Measurements from ENCODE around the gene CDIP1. TPM values are rescaled to one million over a fixed set of nuclear protein-coding genes. Genes with fewer than 3 reads are reported as not detected.

CDIP1 gene
- total RNA-seq, 1 donor from 2014 or later = 6.0 TPM

DNA sequence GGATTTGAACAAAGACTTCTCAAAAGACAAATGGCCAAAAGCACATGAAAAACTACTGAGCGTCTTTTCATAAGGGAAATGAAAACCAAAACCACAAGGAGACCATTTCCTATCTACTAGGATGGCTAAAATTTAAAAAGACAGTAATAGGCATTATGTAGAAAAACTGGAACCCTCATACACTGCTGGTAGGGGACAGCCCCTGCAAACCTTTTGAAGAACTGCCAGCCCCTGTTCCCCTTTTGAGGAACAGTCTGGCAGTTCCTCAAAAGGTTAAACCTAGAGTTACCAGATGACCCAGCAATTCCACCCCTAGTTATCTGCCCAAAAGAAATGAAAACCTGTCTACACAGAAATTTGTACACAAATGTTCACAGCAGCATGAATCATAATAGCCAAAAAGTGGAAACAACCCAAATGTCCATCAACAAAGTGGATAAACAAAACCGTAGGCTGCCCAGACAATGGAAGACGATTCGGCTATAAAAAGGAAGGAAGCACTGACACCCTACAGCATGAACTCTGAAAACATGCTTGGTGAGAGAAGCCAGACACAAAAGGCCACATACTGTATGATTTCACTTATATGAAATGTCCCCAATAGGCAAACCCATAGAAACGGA is 22.9 kb downstream of the CDIP1 start:
- peak; percentile 87 to 90 for DNase-seq (ENCODE audit: low read depth in 2 of 2)

DNA sequence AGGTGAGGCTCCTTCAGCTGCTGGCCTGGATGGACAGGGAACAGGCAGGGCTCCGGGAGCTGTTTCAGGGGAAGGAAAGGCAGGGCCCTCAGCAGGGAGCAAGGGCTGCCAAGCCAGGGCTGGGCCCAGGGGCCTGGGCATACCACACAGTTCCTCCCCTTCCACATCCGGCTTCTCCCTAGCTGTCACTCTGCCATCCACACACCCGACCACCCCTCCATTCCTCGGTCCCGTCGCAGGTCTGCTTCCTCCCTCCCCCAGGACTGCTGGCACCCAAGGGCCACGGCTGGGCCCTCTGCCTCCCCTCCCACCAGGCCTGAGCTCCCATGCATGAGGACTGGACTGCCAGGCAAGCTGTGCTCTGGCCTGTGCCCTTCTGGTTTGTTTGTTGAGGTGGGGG is 24.0 kb downstream of the CDIP1 start:
- no peak for DNase-seq (ENCODE audit: low read depth in 2 of 2)

DNA sequence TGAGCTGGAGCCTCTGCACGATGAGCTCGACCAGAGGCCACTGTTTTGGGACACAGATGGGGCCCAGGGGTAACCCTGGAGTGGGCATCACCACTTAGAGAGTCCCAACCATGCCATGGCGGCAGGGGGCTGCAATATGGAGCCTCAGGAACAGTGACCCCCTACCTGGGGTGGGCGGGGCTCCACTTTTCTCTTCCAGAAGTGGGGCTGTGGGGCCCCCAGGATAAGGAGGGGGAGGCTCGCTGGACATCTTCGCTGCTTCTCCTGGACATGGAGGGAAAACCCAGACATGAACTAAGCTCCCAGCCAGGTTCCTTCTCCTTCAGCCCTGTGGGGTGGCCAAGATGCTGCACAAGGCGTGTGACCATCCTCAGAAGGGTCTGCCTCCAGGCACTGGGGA is 24.7 kb downstream of the CDIP1 start:
- no peak for DNase-seq (ENCODE audit: low read depth in 2 of 2)

DNA sequence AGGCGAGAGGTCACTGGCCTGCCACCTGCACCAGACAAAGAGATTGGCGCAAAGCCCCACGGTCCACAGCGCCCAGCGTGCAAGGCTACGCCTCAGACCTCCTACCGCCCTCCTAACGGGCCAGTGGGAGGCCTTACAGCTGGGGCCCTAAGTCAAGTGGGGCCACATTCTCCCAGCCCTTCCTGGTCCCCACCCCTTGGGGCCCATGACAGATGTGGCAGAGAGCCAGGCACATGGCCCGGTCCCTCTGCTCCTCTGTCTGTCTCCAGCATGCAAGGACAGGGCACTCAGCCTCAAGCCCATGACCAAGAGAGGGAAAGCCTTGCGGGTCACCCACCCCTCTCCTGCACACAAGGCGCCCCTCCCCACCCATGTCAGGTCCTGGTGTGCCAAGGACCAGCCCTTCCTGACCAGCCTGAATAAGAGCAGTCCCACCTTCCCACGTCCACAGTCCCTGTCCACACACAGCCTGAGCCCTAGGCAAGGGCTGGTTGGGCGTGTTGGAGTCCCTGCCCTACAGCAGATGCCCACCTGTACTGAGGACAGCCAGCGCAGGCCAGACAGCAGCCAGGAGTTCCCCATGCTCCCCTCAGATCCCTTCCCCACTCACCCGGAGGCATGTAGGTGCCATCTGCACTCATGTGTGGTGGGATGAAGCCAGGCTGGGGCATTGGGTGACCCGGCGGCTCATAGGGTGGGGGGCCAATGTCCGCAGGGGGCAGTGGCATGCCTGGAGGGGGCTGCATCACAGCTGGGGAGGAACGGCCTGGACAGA is 25.3 kb downstream of the CDIP1 start:
- no peak for DNase-seq (ENCODE audit: low read depth in 2 of 2)

DNA sequence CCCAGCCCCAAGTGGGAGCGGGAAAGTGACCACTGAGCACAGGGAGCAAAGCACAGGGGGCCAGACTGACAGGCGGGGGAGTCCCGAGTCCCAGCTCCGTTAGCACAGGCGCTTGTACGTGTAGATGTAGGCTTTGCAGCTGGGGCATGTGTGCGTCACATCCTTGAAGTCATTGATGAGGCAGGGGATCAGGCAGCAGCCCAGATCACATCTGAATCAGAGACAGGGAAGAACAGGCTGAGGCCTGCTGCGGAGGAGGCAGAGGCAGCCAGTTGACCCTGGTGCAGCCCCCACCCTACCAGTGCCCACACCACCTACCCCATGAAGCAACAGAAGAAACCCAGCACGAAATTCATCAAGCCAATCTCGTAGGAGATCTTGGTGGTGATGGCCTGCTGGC is 26.1 kb downstream of the CDIP1 start:
- DNase-seq (ENCODE audit: low read depth in 2 of 2) = no peak

DNA sequence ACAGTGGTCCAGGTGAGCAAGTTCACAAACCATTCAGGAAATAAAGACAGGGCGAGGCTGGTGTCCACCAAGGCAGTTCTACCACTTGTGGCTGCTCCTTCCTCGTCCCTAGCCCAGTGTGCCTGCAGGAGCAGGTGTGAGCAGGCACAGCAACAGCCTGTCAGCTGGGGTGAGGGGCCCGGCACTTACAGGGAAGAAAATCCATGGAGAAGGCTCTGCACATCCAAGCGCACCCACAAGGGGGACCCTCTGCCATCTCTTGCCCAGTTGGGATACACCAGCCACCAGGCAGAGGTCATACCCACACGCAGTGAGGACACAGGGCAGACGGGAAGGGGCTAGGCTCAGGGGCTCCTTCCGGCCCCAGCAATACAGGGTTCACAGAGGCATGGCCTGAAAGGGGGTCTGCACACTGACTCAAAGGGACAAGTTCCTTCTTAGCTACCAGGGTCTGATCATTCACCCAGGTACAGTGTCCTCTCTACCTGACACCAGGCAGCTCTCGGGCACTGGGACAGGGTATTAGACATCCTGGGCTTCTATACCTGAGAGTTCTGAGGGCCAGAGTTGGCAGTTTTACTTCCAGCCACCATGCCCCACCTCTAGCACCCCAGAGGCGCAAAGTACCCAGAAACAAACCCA is 27.0 kb downstream of the CDIP1 start:
- DNase-seq (ENCODE audit: low read depth in 2 of 2) = peak; percentile 58 to 71

DNA sequence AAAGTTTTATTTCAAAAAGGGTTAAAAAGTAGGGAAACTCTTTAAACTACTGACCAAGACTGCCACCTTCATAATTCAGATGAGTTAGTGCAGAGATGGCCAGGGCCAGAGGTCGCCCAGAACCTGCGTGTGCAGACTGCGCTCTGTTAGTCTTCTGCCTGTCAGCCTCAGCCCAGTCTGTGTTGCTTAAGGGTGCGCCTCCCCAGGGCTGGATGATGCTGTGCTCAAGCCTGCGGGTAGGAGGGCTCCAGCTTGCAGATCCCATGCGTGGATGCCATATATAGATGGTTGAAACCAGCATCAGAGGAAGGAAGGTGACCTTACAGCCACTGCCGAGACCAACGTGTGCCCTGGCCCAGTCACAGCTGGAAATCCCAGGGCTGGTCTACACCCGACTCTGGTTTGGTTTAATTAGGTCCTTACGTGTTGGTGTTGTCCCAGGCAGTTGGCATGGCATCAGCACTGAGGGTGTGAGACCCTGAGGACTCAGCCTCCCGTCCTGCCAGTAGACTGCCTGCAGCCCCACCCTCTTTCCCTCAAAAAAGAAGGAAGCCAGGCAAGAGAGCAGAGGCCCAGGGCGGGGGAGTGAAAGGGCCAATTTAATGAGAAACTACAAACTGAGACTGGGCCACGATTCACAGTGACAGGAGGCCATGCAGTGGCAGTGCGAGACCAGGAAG is 27.7 kb downstream of the CDIP1 start:
- DNase-seq (ENCODE audit: low read depth in 2 of 2) = no peak

DNA sequence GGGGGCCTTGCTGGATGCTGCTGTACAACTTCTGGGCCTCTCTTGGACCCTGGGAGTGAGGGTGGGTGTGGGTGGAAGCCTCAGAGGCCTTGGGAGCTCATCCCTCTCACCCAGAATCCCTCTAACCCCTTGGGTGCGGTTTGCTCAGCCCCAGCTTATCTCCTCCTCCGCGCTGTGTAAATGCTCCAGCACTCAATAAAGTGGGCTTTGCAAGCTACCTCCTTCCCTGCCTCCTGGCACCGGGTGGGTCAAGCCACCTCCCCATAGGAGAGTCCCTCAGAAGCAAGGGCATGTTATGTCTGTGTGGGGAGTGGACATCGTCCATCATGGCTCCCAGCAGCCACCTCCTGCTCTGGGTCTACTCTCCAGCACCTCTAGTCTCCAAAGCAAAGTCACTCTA is 28.4 kb downstream of the CDIP1 start:
- no peak for DNase-seq (ENCODE audit: low read depth in 2 of 2)

DNA sequence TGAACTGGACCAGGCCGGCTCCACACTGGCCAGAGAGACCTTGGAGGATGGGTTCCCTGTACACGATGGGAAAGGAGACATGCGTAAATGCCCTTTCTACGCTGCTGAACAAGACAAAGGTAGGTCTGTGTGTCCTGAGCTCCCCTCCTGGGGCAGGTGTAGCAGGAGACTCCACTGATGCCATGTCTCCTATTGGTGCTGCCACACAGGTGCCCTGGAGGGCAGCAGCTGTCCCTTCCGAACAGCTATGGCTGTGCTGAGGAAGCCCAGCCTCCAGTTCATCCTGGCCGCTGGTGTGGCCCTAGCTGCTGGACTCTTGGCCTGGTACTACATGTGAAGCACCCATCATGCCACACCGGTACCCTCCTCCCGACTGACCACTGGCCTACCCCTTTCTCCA is 29.2 kb downstream of the CDIP1 start:
- no peak for DNase-seq (ENCODE audit: low read depth in 2 of 2)

DNA sequence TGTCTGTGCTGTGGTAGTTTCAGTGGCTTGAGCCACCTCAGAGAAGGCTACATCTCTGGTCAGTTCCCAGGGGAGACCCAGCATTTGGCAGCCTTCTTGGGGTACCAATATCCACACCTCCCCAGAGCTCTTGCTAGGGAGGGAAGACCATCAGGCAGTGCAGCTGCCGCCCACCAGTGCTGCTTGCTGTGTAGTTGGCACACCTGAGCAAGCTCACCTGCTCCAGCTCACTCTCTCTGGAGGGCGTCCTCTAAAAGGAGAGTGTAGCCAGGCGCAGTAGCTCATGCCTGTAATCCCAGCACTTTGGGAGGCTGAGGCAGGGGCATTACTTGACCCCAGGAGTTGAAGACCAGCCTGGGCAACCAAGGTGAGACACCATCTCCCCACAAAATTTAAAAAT is 29.8 kb downstream of the CDIP1 start:
- no peak for DNase-seq (ENCODE audit: low read depth in 2 of 2)

DNA sequence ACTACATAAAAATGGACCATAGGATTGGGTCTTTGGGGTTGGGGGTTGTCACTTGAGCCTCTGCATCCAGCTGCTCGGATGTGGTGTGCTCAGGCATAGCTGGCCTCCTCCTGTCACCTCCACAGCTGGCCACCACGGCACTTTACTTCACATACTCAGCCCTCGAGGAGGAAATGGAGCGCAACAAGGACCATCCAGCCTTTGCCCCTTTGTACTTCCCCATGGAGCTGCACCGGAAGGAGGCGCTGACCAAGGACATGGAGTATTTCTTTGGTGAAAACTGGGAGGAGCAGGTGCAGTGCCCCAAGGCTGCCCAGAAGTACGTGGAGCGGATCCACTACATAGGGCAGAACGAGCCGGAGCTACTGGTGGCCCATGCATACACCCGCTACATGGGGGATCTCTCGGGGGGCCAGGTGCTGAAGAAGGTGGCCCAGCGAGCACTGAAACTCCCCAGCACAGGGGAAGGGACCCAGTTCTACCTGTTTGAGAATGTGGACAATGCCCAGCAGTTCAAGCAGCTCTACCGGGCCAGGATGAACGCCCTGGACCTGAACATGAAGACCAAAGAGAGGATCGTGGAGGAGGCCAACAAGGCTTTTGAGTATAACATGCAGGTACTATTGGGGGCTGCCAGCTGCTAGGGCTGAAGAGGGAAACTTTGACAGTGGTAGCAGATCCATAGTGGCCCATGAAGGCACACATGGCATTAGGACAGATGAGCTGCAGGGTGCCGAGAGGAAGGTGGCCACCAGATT is 30.8 kb downstream of the CDIP1 start:
- DNase-seq (ENCODE audit: low read depth in 2 of 2) = no peak

DNA sequence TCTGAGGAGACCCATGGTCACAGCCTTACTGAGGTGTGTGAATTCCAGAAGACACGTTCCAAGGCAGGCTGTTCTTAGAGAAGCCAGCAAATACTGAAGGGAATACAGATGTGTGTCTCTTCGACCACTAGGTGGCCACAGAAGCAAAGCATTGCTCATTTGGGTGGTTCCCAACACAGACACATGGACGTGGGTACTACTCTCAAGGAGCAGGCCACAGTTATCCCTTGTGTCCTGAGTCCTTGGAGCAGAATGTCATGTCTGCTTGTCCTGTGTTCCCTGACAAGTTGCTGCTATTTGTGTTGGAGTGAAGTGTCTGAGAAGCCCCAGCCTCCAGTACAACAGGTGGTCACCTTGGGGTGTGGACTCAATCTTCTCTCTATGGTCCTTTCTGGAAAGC is 32.1 kb downstream of the CDIP1 start:
- peak; percentile 80 to 83 for DNase-seq (ENCODE audit: low read depth in 2 of 2)

DNA sequence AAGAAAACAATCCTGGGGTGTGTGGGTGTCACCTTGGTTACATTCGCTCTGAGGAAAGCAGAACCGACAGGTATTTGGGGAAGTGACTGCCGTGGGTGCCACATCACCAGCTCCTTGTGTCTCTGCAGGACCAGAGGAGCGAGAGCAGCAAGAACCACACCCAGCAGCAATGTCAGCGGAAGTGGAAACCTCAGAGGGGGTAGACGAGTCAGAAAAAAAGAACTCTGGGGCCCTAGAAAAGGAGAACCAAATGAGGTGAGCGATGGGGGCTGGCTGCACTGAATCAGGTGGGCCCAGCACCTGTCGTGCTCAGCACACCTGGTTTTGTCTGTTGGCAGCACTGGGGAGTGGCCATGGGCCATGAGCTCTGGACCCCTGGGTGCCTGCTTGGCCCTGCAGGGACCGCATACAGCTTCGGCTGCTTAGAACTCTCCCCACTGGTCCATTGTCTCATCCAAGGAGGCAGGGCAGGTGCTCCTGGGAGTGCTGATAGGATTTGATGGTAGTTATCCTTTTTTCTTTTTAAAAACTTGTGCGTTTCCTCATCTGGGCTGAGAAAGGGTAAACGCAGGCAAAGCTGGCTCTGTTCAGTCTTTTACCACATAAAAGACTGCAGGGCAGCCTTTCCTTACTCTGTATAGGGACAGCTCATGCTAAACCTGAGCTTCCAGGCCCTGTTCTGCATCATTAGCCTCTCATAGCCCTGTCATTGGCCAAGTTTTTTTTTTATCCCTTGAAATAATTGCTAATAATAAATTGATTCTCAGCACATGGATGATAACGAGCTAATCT is 33.0 kb downstream of the CDIP1 start:
- no peak for DNase-seq (ENCODE audit: low read depth in 2 of 2)

DNA sequence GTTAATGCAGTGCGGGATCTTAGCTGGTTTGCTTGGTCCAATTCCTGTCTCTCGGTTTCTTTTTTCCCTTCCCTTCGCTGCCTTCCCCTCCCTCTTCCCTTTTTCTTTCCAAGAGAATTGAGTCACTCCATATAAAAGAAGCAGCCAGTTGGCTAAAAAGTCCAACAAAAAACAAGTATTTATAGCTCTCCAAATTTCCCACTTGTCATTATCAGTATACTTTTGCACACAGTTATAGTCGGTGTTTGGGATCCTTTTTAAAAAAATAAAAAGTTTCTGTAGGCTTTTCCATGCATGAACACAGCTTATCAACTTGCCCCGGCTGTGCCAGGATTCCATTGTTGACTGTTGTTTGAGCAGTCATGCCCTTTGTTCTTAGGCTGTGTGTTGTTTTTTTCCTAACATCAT is 37.5 kb downstream of the CDIP1 start:
- peak; percentile 42 to 91 for DNase-seq (ENCODE audit: low read depth in 2 of 2)

DNA sequence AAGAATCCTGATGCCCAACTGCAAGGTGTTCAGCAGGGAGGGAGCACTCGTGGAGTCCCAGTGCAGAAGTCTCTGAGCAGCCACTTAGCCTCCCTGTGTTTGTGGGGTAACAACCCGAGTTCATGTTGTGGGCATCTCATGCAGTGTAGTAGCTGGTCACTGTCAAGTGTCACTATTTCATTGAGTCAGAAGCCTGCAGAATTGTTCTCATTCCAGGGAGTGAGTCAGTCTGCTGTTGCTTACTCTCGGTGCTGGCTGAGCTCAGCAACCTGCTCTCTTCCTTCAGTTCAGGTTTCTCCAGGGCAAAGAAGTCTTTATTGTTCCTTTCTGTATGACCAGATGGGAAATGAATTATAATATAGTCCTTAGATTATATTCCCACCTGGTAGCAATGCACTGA is 38.3 kb downstream of the CDIP1 start:
- peak; percentile 52 to 79 for DNase-seq (ENCODE audit: low read depth in 2 of 2)

DNA sequence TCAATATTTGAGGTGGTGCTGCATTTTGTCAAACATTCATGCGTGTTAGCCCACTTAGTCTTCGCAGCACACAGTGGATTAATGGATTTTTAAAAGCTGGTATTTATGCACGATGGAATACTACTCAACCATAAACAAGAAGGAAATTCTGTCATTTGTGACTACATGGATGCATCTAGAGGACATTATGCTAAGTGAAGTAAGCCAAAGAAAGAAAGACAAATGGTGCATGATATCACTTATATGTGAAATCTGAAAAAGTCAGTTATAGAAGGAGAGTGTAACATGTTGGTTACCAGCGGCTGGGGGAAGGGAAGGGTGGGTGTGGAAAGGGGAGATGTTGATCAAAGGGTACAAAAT is 39.4 kb downstream of the CDIP1 start:
- no peak for DNase-seq (ENCODE audit: low read depth in 2 of 2)

DNA sequence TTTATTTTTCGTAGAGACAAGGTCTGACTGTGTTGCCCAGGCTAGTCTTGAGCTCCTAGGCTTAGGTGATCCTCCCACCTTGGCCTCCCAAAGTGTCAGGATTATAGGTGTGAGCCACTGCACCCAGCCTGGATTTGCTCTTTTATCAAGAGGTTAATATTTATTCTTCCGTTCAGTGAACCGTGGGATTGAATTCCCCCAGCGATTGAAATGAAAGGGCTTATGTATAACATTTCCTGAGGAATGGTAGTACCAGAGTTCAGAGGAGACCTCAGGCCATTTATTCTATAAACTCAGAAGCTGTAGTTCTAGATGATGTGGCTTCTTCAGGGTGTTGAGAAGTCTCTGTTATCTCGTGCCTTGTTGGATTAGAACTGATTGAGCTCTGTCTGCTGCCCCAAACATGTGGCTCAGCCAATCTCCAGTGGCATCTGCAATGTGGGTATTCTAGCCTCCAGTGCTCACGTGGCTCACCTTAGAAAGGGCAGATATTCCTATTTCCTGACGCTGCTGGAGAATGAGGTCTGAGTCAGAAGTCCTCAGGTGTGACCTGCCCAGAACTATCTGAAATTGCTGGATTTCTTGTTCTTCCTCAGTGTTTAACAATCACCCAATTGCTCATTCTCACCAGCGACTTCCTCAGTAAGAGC is 39.9 kb downstream of the CDIP1 start:
- no peak for DNase-seq (ENCODE audit: low read depth in 2 of 2)

DNA sequence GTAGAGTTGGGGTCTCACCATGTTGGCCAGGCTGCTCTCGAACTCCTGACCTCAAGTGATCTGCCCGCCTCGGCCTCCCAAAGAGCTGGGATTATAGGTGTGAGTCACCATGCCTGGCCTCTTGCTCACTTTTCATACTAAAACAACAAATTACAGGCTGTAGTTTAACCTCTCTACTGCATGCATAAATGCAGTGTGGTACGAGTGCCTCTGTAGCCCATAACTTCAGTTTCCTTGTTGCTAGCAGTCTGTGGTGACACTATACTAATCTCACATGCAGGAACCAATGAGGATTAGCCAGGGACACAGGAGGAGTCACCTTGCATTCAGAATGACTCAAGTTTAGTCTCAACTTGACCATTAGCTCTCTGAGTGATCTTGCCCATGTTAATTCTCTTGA is 42.3 kb downstream of the CDIP1 start:
- DNase-seq (ENCODE audit: low read depth in 2 of 2) = peak in 1 of 2 donors; percentile 27

DNA sequence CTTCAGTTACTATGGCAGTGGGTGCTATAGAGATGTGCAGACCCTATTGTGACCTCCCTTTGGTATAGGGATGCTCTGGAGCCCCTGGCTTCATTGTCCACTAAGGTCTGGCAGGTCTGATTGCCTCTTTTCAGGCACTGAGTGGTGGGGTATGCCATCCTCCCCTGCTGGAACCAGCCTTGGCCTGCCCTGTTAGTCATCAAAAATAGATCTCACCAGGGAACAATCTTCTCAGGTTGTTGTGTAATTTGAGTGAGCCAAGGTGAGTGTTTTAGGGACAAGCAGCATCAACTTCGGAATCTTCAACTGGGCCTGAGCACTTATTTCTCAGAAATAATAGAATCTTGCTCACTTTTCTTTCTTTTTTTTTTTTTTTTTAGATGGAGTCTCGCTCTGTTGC is 42.8 kb downstream of the CDIP1 start:
- no peak for DNase-seq (ENCODE audit: low read depth in 2 of 2)

DNA sequence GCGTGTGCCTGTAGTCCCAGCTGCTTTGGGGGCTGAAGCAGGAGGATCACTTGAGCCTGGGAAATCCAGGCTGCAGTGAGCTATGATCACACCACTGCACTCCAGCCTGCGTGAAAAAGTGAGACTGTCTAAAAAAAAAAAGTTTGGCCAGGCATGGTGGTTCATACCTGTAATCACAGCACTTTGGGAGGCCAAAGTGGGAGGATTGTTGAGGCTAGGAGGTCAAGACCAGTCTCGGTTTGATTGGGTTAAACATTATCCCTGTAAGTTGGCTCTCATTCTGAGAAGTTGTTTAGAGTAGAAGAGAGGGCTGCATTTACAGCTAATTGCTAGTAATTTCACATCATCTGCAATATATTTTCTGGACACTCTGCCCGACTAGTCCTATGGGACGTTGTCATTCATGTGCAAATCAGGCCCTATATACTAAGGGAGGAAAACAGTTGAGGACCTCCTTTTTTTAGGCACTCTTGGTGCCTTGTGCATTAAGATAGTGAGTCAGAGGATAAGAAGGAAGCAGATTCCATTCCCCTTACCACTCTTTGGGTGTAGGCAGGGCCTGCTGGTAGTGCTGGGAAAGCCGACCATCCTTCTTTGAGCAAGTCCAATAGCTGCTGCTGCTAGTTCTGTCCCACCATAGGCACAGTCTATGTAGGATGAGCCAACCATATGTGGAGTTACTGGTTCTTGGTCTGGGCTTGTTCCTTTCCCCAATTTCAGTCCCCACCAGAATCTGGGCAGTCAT is 43.7 kb downstream of the CDIP1 start:
- peak in 1 of 2 donors; percentile 53 for DNase-seq (ENCODE audit: low read depth in 2 of 2)

Measured in lung microvascular endothelial cell (primary cell).